Stomach (tissue), 4 donors: ENCODE measurements around the gene HDHD2.

Experiments
- CTCF ChIP-seq, 7 experiments: fragments of 450-650 bp in 4 of 7; fragments of 200-600 bp in 3 of 7; sonication (generic) in 3 of 7; IDR thresholded peaks; one replicate each; pipeline ENCODE4 v1.5.1; 2016 to 2019; ENCODE audit warnings: antibody characterized with exemption in 7 of 7, control low read depth in 2 of 7, mild to moderate bottlenecking in 1 of 7
- EP300 ChIP-seq: sonication (generic); formaldehyde crosslinking; IDR thresholded peaks from one replicate; pipeline ENCODE4 v1.6.1; 2017; ENCODE audit warnings: antibody characterized with exemption

GRCh38 chr18:47100212-47100831 lies 50.0 kb downstream of the HDHD2 start:
- TF ChIP-seq CTCF (IDR thresholded peaks at IDR 0.05) (peak in 5 of 7 experiments; percentile 43 to 69 (median 60)), EP300 (no peak)
